Adrenal gland (tissue), 5 donors: ENCODE results near the gene BCAS3.

Experiments
- CTCF ChIP-seq, 6 experiments: fragments of 450-650 bp in 4 of 6; fragments of 200-600 bp in 2 of 6; sonication (generic) in 1 of 6; IDR thresholded peaks; 1 replicate in 5 of 6; 2 replicates in 1 of 6; pipeline versions ENCODE4 v1.5.1 to v1.8.0; 2016 to 2021; ENCODE audit warnings: antibody characterized with exemption in 6 of 6, mild to moderate bottlenecking in 2 of 6, moderate library complexity in 1 of 6
- POLR2A ChIP-seq, 2 donors: fragments of 450-650 bp; IDR thresholded peaks; one replicate each; pipeline ENCODE4 v1.6.1; 2017; ENCODE audit warnings: antibody characterized with exemption in 2 of 2, mild to moderate bottlenecking in 2 of 2, moderate library complexity in 1 of 2
- donor health status: DM: no; HTN: no; CAD: no.

GRCh38 chr17:60893475-60893874, 215.8 kb downstream of the BCAS3 start:
- TF ChIP-seq CTCF (IDR thresholded peaks at IDR 0.05) = no peak
- no peak for TF ChIP-seq POLR2A (IDR thresholded peaks at IDR 0.05)
